GM10266 (cell line): Measurements from ENCODE around the gene TRNP1.
"Not testable (repeated sequence)": the region's sequence is repeated elsewhere in the genome, so short reads cannot be mapped to it uniquely, and the experiment has no call there.

Experiments
- DNase-seq: peaks from one replicate; pipeline ENCODE4 v3.0.0; 2012; ENCODE audit errors: extremely low spot score
- CTCF ChIP-seq: IDR thresholded peaks from 2 replicates; pipeline ENCODE4 v1.5.1; 2012; ENCODE audit warnings: mild to moderate bottlenecking, low read depth; ENCODE audit not compliant: control insufficient read depth, insufficient read depth; ENCODE audit errors: missing control alignments

Gene TRNP1

GRCh38 chr1:26993237-26994019, at the start of gene TRNP1:
TSS of gene TRNP1 (plus strand) at chr1:26993692. CDS start at chr1:26993787, 95 bp downstream.
- DNase-seq = peak; percentile 98
- no peak for TF ChIP-seq CTCF

GRCh38 chr1:26945138-26945537, 48.4 kb upstream of the TRNP1 start:
- no peak for TF ChIP-seq CTCF
- DNase-seq = no peak

GRCh38 chr1:26945728-26946127, 47.8 kb upstream of the TRNP1 start:
- DNase-seq = no peak
- no peak for TF ChIP-seq CTCF

- no peak for DNase-seq
- no peak for TF ChIP-seq CTCF
Measured at GRCh38 chr1:26946270-26946669, 47.2 kb upstream of the TRNP1 start.

GRCh38 chr1:26948725-26949057, 44.8 kb upstream of the TRNP1 start:
- not testable (repeated sequence) for DNase-seq

- no peak for DNase-seq
Measured at GRCh38 chr1:26949266-26949925, 44.1 kb upstream of the TRNP1 start.

GRCh38 chr1:26949926-26950319, 43.6 kb upstream of the TRNP1 start:
- DNase-seq = no peak
- TF ChIP-seq CTCF = no peak

More at GRCh38 chr1:26949266-26949925, 44.1 kb upstream of the TRNP1 start:
- no peak for TF ChIP-seq CTCF

- no peak for DNase-seq
Measured at GRCh38 chr1:26950602-26951001, 42.9 kb upstream of the TRNP1 start.

More at GRCh38 chr1:26950602-26951001, 42.9 kb upstream of the TRNP1 start:
- TF ChIP-seq CTCF = no peak
